Uterus (tissue), 2 donors: ENCODE data around the gene CACNA1A.

ENCODE experiments used
- CTCF ChIP-seq, 4 experiments: fragments of 200-600 bp in 2 of 4; fragments of 450-650 bp in 2 of 4; sonication (generic) in 2 of 4; IDR thresholded peaks; one replicate each; pipeline ENCODE4 v1.5.1; 2016 to 2019; ENCODE audit warnings: antibody characterized with exemption in 4 of 4, mild to moderate bottlenecking in 2 of 4, moderate library complexity in 1 of 4
- POLR2A ChIP-seq, 2 donors: fragments of 450-650 bp; IDR thresholded peaks; one replicate each; pipeline ENCODE4 v1.6.1; 2016; ENCODE audit warnings: antibody characterized with exemption in 2 of 2, mild to moderate bottlenecking in 1 of 2, moderate library complexity in 1 of 2

DNA sequence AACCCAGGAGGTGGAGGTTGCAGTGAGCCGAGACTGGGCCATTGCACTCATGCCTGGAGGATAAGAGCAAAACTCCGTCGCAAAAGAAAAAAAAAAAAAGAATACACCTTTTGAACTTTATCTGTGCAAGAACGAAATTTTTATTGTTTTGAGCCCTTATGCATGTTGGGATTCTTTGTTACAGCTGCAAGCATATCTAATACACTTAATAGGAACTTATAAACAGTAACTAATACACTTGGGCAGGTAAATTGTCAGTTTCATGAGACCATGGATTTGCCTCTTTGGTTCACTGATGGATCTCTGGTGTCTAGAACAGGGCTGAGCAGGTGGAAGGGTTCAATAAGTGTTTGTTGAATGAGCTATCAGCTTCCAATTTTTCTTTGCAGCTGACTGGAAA lies 108.1 kb downstream of the CACNA1A start:
- no peak for TF ChIP-seq CTCF (IDR thresholded peaks at IDR 0.05)
- no peak for TF ChIP-seq POLR2A (IDR thresholded peaks at IDR 0.05)
